MM.1S (cell line): ENCODE data around the gene CDKL1.

Source experiments
- EZH2phosphoT487 ChIP-seq: fragments of 300-600 bp; sonication (generic); IDR thresholded peaks from 2 replicates; pipeline ENCODE4 v1.6.1; 2018; ENCODE audit warnings: antibody characterized with exemption, low read length
- TF ChIP-seq, protein P1 (sequence below): fragments of 300-600 bp; sonication (generic); IDR thresholded peaks from 2 replicates; pipeline ENCODE4 v1.5.1; 2016; ENCODE audit warnings: antibody characterized with exemption, low read length, mixed read lengths

DNA sequence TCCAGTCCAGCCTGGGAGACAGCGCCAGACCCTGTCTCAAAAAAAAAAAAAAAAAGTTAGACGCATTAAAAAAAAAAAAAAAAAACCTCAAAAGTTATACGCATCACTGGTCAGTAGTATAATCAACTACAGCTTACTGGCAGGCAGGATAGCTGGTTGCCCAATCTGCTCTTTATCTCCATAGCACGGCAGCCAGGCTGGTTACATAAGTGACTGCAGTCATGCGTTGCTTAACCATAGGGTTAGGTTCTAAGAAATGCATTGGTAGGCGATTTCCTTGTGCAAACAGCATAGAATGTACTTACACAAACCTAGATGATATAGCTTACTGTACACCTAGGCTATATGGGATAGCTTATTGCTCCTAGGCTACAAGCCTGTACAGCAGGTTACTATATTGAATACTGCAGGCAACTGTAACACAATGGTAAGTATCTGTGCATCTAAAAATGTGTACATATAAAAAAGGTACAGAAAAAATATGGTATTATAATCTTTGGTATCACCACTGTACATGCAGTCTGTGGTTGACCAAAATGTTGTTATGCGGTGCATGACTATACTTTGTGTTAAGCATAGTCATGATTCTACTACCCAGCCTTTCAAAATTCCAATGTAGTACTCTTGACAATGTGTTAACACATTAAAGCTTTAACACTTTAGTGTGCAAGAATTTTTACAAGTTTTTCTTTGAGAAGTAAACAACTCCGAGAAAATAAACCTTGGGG, 92.8 kb downstream of the CDKL1 start:
- TF ChIP-seq, protein P1, sequence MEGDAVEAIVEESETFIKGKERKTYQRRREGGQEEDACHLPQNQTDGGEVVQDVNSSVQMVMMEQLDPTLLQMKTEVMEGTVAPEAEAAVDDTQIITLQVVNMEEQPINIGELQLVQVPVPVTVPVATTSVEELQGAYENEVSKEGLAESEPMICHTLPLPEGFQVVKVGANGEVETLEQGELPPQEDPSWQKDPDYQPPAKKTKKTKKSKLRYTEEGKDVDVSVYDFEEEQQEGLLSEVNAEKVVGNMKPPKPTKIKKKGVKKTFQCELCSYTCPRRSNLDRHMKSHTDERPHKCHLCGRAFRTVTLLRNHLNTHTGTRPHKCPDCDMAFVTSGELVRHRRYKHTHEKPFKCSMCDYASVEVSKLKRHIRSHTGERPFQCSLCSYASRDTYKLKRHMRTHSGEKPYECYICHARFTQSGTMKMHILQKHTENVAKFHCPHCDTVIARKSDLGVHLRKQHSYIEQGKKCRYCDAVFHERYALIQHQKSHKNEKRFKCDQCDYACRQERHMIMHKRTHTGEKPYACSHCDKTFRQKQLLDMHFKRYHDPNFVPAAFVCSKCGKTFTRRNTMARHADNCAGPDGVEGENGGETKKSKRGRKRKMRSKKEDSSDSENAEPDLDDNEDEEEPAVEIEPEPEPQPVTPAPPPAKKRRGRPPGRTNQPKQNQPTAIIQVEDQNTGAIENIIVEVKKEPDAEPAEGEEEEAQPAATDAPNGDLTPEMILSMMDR, result no peak
- TF ChIP-seq EZH2phosphoT487, result no peak
